Effector CD8-positive, alpha-beta T cell (primary cell): ENCODE results near the gene PRKD1.

ENCODE experiments used
- DNase-seq: peaks from one replicate; lab custom pipeline; 2025; lab: John Stamatoyannopoulos, UW

PRKD1 gene

DNA sequence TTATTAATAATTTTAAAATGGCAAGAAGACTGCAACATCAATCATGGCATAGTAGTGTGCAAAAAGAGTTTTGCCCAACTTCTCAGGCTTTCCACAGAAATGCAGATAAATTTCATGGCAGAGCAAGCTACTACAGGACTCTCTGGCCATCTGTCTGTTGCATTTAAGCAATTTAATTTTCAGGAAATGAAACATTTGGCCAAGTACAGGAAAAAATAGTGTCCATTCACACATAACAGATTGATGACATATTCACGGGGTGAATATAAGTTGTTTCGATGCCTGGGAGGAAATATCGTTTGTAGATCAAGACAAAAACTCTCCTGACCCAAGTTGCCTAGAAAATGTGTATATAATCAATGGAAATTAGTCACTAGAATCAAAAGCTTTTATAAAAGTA lies 324.0 kb downstream of the PRKD1 start:
- DNase-seq: no peak

DNA sequence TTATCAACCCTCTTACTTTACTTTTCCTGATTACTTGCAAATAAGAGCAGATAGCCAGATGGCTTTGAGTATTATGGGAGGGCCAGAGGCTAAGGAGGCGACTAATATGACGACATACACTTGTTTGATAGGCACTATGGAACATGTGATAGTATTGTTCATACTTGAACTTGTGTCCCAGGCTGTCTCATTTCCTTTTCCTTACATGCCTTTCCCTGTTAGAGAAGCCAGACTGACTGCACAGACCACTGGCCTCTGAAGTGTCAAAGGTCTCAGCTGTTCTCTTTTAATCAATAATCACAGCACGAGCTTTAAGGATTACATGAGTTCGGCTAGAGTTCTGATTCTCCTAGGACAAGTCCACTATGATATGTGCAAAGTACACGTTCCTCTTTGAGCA lies 326.0 kb downstream of the PRKD1 start:
- no peak for DNase-seq

DNA sequence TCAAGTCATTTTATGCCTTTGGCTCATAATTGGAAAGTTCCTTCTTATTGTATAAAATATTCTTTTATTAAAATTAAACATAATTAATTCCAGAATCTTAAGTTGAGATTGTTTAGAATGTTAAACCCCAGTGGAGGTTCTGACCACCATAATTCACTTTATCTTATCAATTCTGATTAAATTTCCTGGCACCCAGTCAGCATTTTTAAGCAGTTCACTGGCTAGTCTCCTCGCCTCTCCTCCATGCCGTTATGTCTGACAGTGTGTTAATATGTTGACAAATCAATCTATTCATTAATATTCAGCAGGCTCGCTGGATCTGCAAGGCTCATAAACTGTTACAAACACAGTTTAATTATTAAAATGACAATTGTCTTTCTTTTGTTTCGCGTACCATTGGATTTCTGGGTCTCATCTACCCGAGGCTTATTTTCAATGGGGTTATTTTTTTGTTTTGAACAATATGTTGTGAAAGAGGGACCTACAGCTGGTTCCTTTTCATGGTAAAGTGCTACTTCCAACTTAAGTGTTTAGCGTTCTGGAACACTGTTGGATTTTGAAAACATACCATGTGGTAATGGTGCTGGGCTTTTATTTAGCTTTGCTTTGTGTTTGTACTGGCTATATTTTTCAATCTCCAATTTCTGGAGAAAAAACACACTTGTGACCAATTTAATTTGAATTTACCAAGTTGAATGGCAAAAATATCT lies 339.7 kb downstream of the PRKD1 start:
- DNase-seq: no peak

DNA sequence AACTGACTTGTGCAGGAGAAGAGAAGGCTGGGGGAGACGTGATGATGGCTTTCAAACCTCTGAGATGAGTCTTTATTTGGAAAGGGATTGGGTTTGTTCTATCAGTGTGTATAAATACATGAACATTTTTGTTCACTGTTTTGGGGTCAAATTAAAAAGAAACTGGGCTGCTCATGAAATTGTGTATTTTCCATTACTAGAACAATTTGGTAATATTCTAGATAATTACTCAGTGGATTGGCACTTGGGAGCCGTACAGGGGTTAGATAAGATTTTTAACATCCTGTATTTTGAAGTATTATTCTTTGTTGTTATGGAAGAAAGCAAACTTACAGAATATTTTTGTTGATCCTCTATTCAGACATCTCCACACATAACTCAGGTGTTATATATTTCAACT lies 340.6 kb downstream of the PRKD1 start:
- no peak for DNase-seq

DNA sequence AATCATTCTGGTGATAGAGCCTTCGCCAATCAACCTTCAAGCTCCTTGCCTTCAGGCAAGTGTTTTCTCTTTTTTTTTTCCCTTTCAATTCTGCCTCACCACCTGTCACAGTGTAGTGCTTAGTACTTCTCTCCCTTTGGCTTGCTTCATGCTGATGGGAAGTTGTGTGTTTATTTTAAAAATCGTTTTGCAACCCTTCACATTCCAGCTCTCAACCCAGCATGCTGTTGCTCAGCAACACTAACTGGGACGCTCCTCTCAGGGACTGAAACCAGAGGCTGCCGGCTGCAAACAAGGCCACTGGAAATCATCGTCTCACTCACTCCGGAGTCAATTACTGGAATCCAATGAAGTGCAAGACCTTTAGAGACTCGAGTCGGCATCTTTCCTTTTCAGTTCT lies 342.7 kb downstream of the PRKD1 start:
- no peak for DNase-seq

DNA sequence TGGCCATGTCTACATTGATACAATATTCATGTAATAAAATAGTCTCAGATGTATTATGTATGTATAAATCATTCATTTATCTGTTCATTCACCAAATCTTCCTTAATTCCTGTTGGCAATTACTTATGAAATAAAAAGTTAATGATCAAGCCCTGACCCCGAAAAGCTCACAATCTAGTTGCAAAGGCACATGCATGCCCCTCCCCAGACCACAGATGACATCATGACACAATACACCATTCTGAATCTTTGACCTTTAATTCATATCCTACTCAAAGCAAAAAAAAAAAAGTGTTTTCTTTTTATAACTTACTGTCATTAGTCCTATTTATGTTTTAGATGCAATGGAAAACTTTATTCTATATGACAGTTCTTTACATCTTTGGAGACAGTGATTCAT lies 346.9 kb downstream of the PRKD1 start:
- DNase-seq: no peak

DNA sequence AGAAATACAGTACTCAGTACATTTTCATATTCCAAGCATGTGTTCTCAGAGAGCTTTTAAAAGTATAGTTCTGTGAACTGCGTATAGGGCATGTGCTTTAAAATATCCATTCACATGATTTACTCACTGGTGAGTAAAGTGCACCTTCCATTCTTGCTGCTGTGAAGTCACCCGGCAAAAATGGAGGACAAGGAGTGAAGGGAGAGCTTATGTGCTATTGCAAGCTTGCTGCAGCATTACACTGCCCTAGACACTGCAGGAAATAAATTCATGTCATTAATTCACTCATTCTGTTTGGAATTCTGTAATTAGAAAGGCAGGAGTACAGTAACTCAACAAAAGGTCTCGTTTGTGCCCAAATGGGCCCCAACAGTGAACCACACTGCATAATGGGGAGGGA lies 347.8 kb downstream of the PRKD1 start:
- no peak for DNase-seq

DNA sequence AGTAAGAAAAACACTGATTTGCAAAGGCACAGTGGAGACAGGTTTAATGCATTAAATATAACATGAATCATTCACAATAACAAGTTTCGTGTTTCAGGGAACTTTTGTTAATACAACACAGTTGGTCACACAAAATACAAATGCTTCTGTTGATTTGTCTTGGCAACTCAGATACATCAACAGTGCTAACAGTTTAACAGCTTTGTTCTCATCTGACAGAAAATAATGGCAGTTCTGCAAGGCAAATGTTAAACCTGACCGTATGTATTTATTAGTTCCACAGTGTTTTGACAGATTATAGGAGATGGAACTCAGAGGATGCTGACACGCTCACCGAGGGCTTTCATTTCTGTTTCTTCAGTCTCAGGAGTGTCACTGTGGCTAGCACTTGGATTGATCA lies 350.7 kb downstream of the PRKD1 start:
- no peak for DNase-seq

DNA sequence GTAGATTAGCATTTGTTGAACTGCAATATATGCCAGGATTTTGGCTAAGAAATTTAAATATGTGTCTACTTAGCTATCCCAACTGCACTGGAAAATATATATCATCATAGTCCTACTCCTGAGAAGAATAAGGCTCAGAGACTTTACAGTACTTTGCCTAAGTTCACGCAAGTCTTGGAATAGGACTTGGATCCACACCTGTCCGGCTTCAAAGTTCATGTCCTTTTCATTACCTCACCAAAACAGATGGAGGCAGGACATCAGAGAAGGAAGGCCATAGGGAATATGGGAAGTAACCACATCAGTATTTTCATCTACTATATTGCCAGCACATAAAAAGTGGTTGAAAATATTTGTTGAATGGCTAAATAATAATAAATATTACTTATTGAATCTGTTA lies 358.5 kb downstream of the PRKD1 start:
- no peak for DNase-seq

DNA sequence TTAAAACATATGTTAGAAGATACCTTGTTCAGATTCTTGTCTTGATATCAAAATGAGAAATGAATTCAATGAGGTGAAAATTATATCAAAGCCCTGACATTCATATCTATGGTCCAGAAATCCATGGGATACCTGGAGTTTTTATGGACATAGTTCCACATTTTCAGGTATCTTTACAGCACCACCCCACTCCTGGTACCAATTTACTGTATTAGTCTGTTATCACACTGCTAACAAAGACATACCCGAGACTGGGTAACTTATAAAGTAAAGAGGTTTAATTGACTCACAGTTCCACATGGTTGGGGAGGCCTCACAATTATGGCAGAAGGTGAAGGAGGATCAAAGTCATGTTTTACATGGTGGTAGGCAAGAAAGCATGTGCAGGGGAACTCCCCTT lies 361.5 kb downstream of the PRKD1 start:
- no peak for DNase-seq

DNA sequence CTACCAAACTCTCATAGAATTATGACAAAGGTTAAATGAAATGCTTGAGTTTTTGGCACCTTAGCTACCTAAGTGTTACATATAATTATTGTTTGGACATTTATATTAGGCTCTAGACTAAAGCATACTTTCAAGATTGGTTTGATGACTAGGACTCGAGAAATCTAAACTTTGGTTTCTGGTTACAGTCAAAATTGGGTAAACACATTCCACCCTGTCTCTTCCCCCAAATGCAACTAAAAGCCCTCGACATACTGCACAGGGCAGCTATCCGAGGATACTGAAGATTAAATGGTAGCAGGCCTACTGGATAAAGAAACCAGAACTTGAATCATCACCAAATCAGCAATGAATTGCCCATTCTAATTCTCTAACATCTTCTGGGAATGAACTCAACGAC lies 369.1 kb downstream of the PRKD1 start:
- no peak for DNase-seq

DNA sequence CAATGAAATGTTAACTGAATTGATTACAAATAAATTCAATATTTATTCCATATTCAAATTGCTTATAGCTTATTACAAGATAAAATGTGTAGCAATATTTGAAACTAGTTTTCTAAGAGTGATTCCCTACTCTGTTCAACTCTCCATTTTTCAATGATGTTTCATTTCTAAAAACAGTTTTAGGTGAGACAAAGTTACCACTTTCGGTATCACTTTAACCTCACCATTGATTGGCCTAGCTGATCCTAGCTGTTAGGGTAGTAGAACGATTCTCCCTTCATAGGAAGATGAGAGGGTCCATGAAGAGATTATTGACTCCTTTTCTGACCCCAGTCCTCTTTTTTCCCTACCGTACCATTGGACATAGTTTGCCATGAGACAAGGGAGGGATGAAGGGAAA lies 373.3 kb downstream of the PRKD1 start:
- DNase-seq: no peak

DNA sequence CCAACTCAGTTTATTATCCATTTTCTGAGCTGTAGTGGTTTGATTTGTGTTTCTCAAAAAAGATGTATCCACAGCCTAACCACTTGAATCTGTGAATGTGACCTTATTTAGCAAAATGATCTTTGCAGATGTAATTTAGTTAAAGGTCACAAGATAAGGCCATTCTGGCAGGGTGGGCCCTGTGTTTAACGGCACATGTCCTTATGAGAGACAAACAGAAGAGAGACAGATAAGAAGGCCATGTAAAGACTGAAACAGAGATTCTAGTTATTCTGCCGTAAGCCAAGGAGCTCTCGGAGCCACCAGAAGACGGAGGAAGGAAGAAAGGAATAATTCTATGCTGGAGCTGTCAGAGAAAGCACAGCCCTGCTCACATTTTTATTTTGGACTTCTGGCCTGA lies 374.2 kb downstream of the PRKD1 start:
- DNase-seq: no peak

DNA sequence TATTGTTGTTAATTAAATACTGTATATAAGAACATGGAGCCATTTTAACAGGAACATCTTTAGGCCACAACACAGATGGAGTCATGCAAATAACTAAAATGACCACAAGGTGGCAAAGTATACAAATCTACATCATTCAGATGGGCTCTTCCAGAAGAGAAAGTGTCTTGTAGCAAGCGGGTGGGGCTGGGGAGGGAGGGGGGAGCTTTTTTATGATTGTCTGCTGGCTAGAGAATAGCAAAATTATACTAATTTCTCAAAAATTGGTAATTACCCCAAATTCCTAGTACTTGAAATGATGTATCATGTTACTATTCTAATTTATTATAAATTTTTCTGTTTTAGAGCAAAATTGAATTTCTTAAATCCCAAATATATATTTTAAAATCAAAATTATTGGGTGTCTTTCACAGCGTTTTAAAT lies 378.7 kb downstream of the PRKD1 start:
- no peak for DNase-seq

DNA sequence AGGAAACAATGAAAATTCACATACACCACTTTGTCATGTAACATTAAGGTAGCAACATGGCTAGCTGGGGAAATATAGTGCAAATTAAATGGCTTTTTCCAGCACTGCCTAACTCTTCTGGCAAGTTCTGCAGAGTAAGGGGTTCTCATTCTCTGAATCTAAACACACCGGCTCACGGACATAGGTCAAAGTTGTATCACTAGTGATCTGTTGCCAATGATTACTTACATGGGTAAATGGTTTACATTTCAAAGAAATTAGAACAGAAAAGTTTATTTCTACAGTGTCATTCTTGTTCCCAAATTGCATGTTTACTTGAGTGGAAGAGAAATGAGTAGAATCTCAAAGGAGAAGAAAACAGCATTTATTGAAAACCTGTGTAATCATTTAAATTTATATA lies 381.9 kb downstream of the PRKD1 start:
- DNase-seq: no peak

DNA sequence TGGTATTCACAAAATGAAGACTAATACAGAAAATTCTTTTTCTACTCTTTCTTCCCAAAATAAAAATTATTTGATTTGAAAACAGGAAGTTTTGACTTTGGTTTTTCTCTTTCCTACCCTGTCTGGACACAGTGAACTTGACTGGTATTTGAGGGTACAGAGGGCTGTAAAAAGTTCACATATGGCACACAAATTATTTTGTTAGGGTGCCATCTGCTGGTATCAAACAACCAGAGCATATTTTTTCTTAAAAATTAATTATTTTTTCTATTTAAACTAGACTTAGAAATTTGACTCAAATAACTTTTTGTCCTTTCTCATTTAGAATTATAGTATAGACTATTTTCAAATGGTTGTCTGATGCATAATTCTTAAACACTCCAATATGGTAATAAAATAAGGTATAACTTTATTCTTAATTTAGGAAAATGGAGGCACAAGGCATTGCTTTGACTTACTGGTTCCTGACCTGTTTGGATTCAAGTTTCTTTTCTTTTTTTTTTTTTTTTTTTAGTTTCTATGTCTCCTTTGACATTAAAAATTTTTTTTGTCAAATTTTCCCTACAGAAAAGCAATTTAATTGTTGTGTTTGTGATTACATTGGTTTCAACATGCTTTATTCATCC lies 390.6 kb downstream of the PRKD1 start:
- DNase-seq: no peak

DNA sequence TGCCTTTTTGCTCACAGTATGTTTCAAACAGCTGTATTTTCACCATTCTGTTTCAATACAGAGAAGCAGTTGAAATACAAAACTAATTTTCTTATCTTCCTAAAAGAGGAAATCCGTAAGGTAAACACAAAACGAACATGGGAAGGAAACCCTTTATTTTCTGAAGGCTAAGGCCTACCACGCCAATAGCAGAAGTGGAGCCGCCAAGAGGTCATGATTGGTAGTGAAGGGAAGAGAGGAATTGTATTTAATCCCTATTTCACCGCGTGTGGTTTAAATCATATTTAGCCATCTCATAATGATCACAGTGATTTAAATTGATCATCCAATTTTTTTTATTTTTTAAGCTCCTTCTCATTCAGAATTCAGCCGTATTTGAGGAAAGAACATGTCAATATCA lies 398.2 kb downstream of the PRKD1 start:
- no peak for DNase-seq

DNA sequence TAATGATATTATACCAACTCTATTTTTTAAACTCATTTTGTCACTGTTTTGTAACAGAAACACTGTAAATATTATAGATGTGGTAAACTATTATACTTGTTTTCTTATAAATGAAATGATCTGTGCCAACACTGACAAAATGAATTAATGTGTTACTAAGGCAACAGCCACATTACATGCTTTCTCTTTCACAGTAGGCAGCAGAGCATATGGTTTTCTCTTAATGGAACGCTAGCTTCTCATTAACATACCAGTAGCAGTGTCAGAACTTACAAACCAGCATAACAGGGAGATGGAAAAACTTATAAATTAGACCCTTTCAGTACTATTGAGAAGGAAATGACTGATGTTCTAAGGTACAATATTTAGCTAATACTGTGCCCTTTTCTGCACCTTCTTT lies 398.8 kb downstream of the PRKD1 start:
- DNase-seq: no peak

DNA sequence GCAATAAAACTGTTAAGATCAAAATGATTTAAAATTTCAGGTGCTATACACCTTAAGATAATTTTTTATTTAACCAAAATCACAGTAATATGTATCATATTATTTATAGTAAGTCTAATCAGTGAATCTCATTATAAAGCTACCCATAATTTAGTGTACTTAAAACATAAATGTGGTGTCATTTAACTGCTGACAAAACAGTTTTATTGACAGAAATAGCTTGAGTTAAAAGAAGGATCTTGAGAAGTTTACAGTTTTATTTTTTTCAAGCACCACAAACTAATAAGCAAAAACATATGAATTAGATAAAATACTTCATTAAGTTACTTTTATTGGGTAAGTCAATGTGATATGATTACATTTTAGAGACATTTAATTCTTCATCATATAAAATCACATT lies 400.4 kb downstream of the PRKD1 start:
- DNase-seq: no peak
